K562 (cell line): ENCODE measurements around the gene C4A. TPM values are rescaled to one million over a fixed set of nuclear protein-coding genes. Genes with fewer than 3 reads are reported as not detected.
A peak's percentile ranks its signal among the peaks of the same experiment; 100 is the strongest.

ENCODE experiments used
- CEBPB ChIP-seq: fragments of 450-650 bp; IDR thresholded peaks from 2 replicates; pipeline ENCODE4 v1.6.1; 2016; ENCODE audit warnings: missing genetic modification characterization, missing compliant biosample characterization
- CREB1 ChIP-seq, 2 experiments: sonication (generic) in 1 of 2; formaldehyde crosslinking in 1 of 2; IDR thresholded peaks; 2 replicates each; pipeline versions ENCODE4 v1.6.1 to v1.8.0; 2012 to 2022; ENCODE audit warnings: inconsistent platforms in 1 of 2, mild to moderate bottlenecking in 1 of 2, missing genetic modification reagents in 1 of 2, moderate library complexity in 1 of 2
- ETV1 ChIP-seq: fragments of 450-650 bp; conservative IDR thresholded peaks from 2 replicates; pipeline ENCODE4 v1.6.1; 2016; ENCODE audit warnings: missing genetic modification characterization, control low read depth, low read depth, missing compliant biosample characterization
- FOXK1 ChIP-seq: sonication (generic); formaldehyde crosslinking; IDR thresholded peaks from 2 replicates; pipeline ENCODE4 v1.8.0; 2022; ENCODE audit warnings: missing genetic modification reagents, mild to moderate bottlenecking, borderline replicate concordance
- ILK ChIP-seq: fragments of 450-650 bp; IDR thresholded peaks from 2 replicates; pipeline ENCODE4 v1.6.1; 2016; ENCODE audit warnings: missing genetic modification characterization, low read depth, mild to moderate bottlenecking, missing compliant biosample characterization, moderate library complexity, borderline replicate concordance
- JUN ChIP-seq, 2 experiments: sonication (generic) in 1 of 2; formaldehyde crosslinking in 1 of 2; IDR thresholded peaks; 2 replicates each; pipeline versions ENCODE4 v1.6.1 to v1.8.0; 2012 to 2022; ENCODE audit warnings: borderline replicate concordance in 2 of 2, mild to moderate bottlenecking in 2 of 2, improper control_type of control experiment in 1 of 2, low read depth in 1 of 2, low read length in 1 of 2, missing genetic modification reagents in 1 of 2
- KAT8 ChIP-seq: fragments of 450-650 bp; IDR thresholded peaks from 2 replicates; pipeline ENCODE4 v1.6.1; 2016; ENCODE audit warnings: low read depth, mild to moderate bottlenecking
- NR2F6 ChIP-seq: fragments of 450-650 bp; formaldehyde crosslinking; IDR thresholded peaks from 2 replicates; pipeline ENCODE4 v1.4.0; 2020; ENCODE audit warnings: mild to moderate bottlenecking
- RAD21 ChIP-seq, 2 experiments: fragments of 250-450 bp in 1 of 2; fragments of 450-650 bp in 1 of 2; sonication (Bioruptor Pico) in 1 of 2; formaldehyde crosslinking in 1 of 2; IDR thresholded peaks in 1 of 2; conservative IDR thresholded peaks in 1 of 2; 2 replicates each; pipeline versions ENCODE4 v1.4.0 to v1.8.0; 2020 to 2022; ENCODE audit warnings: mild to moderate bottlenecking in 2 of 2, moderate library complexity in 1 of 2
- RBM17 ChIP-seq: fragments of 200-400 bp; formaldehyde crosslinking; IDR thresholded peaks from 2 replicates; pipeline ENCODE4 v1.6.1; 2017; ENCODE audit warnings: low read depth, mild to moderate bottlenecking, low read length, borderline replicate concordance
- RCOR1 ChIP-seq, 2 experiments: IDR thresholded peaks; 2 replicates each; pipeline ENCODE4 v1.6.1; 2012; ENCODE audit warnings: low read depth in 2 of 2, low read length in 2 of 2, borderline replicate concordance in 1 of 2, improper control_type of control experiment in 1 of 2
- SIRT6 ChIP-seq: IDR thresholded peaks from one replicate; pipeline ENCODE4 v1.6.1; 2012; ENCODE audit warnings: low read depth, mild to moderate bottlenecking, control low read depth, inconsistent platforms, low read length, moderate library complexity
- SMARCE1 ChIP-seq: fragments of 450-650 bp; IDR thresholded peaks from 2 replicates; pipeline ENCODE4 v1.7.1; 2016; ENCODE audit warnings: mild to moderate bottlenecking
- STAG1 ChIP-seq: sonication (generic); formaldehyde crosslinking; IDR thresholded peaks from 2 replicates; pipeline ENCODE4 v1.5.0; 2020; ENCODE audit warnings: missing genetic modification reagents, borderline replicate concordance
- TAL1 ChIP-seq: fragments of 450-650 bp; IDR thresholded peaks from 2 replicates; pipeline ENCODE4 v1.6.1; 2016; ENCODE audit warnings: mild to moderate bottlenecking
- TEAD4 ChIP-seq, 2 experiments: sonication (generic) in 1 of 2; formaldehyde crosslinking in 1 of 2; IDR thresholded peaks; 2 replicates each; pipeline versions ENCODE4 v1.6.1 to v1.8.0; 2012 to 2022; ENCODE audit warnings: borderline replicate concordance in 1 of 2, inconsistent platforms in 1 of 2, low read length in 1 of 2, mild to moderate bottlenecking in 1 of 2, missing genetic modification reagents in 1 of 2
- ZC3H11A ChIP-seq: IDR thresholded peaks from 2 replicates; pipeline ENCODE4 v1.6.1; 2012; ENCODE audit warnings: low read depth, low read length, improper control_type of control experiment
- ZNF324 ChIP-seq: fragments of 250-450 bp; sonication (Bioruptor Pico); IDR thresholded peaks from 2 replicates; pipeline ENCODE4 v1.4.0; 2020; ENCODE audit warnings: mild to moderate bottlenecking
- ZSCAN32 ChIP-seq: fragments of 450-650 bp; formaldehyde crosslinking; IDR thresholded peaks from 2 replicates; pipeline ENCODE4 v1.4.0; 2020; ENCODE audit warnings: mild to moderate bottlenecking, moderate library complexity
- polyA plus RNA-seq, 8 experiments: library from polyadenylated mRNA; depleted of rRNA in 4 of 8; stranded (reverse) in 5 of 8; unstranded in 3 of 8; fragments of >200 nt; fragmentation: Nextera tagmentation in 2 of 8; fragmentation: Illumina TruSeq in 1 of 8; extraction: Ambion mirVana in 2 of 8; extraction: Trizol in 1 of 8; gene quantifications; 2 replicates each; pipeline versions ENCODE4 v1.2.1 to v1.2.3, GENCODE V29; 2011 to 2014; ENCODE audit warnings: inconsistent platforms in 1 of 8, missing spikeins in 1 of 8
- total RNA-seq, 7 experiments: library from RNA; depleted of rRNA in 6 of 7; stranded (reverse); fragments of >200 nt in 6 of 7; fragmentation: Illumina TruSeq in 2 of 7; extraction: Trizol in 2 of 7; gene quantifications; 2 replicates each; pipeline versions ENCODE4 v1.2.1 to v1.2.3, GENCODE V29; 2011 to 2021; ENCODE audit warnings: low replicate concordance in 1 of 7
- TF ChIP-seq, protein P1 (sequence below): fragments of 250-450 bp; sonication (Bioruptor Pico); IDR thresholded peaks from 2 replicates; pipeline ENCODE4 v1.4.0; 2020; ENCODE audit warnings: borderline replicate concordance
- TF ChIP-seq, protein P2 (sequence below): fragments of 450-650 bp; formaldehyde crosslinking; conservative IDR thresholded peaks from 2 replicates; pipeline ENCODE4 v1.4.0; 2022; ENCODE audit warnings: mild to moderate bottlenecking, missing genetic modification characterization
- TF ChIP-seq, protein P3 (sequence below): sonication (generic); IDR thresholded peaks from 2 replicates; pipeline ENCODE4 v1.6.1; 2016
- TF ChIP-seq, protein P4 (sequence below): fragments of 250-450 bp; sonication (Bioruptor Pico); IDR thresholded peaks from 2 replicates; pipeline ENCODE4 v1.8.0; 2022; ENCODE audit warnings: inconsistent platforms, mild to moderate bottlenecking, moderate library complexity, borderline replicate concordance

C4A gene
- total and polyA plus RNA-seq, 9 of the 15 experiments (the other 6 are each of a cell fraction or from before 2014, with no cell fraction given) = 0.27 to 7.6 (median 5.0) TPM

DNA sequence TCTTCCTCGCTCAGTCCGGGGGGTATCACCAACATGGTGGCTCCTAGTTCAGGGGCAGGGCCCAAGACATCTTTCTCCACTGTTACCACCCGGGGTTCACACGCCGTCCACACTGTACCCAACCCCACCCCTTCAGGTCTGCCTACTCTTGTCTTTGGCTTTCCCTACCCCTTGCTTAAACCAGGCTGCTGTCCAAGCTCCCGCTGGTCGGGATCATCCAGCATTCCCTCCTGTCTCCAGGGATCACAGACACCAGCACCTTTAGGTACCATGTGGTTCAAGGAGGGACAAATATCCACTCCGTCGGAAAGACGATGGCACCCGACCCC lies 23.5 kb upstream of the C4A start (continued):
- TF ChIP-seq, protein P1, sequence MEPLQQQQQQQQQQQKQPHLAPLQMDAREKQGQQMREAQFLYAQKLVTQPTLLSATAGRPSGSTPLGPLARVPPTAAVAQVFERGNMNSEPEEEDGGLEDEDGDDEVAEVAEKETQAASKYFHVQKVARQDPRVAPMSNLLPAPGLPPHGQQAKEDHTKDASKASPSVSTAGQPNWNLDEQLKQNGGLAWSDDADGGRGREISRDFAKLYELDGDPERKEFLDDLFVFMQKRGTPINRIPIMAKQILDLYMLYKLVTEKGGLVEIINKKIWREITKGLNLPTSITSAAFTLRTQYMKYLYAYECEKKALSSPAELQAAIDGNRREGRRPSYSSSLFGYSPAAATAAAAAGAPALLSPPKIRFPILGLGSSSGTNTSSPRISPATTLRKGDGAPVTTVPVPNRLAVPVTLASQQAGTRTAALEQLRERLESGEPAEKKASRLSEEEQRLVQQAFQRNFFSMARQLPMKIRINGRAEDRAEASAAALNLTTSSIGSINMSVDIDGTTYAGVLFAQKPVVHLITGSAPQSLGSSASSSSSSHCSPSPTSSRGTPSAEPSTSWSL = 0 out of 2 replicates have a peak, but pooled peaks have one; percentile 56
- TF ChIP-seq CREB1 (IDR thresholded peaks at IDR 0.05) (no peak), CREB1 (CRISPR knock-in tag; IDR thresholded peaks at IDR 0.05) (no peak), TAL1 (0 out of 2 replicates have a peak, but pooled peaks have one; percentile 7), SMARCE1 (0 out of 2 replicates have a peak, but pooled peaks have one; percentile 26), RBM17 (no peak), ZC3H11A (no peak), JUN (IDR thresholded peaks at IDR 0.05; ENCODE audit: borderline replicate concordance, low read depth, low read length) (no peak), JUN (CRISPR knock-in tag; IDR thresholded peaks at IDR 0.05; ENCODE audit: borderline replicate concordance) (peak; percentile 71; the same call in 1 of the 2 replicates), ETV1 (tag) (no peak), FOXK1 (CRISPR knock-in tag) (peak; percentile 78; the same call in 1 of the 2 replicates), CEBPB (no peak), RCOR1 (IDR thresholded peaks at IDR 0.05; ENCODE audit: borderline replicate concordance in 1 of 2, low read depth in 2 of 2, low read length in 2 of 2) (no peak), RAD21 (CRISPR knock-in tag; conservative IDR thresholded peaks at IDR 0.05 in 1 of 2, IDR thresholded peaks at IDR 0.05 in 1 of 2) (0 out of 4 replicates have a peak, but pooled peaks of 1 of the 2 experiments have one; percentile 19), ZNF324 (no peak), STAG1 (CRISPR knock-in tag) (no peak), ILK (tag) (no peak), TEAD4 (IDR thresholded peaks at IDR 0.05; ENCODE audit: low read length) (no peak), TEAD4 (CRISPR knock-in tag; IDR thresholded peaks at IDR 0.05; ENCODE audit: borderline replicate concordance) (peak; percentile 90; the same call in 1 of the 2 replicates), NR2F6 (CRISPR knock-in tag) (peak; percentile 79; the same call in 1 of the 2 replicates), ZSCAN32 (CRISPR knock-in tag) (0 out of 2 replicates have a peak, but pooled peaks have one; percentile 9), SIRT6 (no peak), KAT8 (no peak)
- TF ChIP-seq, protein P2, sequence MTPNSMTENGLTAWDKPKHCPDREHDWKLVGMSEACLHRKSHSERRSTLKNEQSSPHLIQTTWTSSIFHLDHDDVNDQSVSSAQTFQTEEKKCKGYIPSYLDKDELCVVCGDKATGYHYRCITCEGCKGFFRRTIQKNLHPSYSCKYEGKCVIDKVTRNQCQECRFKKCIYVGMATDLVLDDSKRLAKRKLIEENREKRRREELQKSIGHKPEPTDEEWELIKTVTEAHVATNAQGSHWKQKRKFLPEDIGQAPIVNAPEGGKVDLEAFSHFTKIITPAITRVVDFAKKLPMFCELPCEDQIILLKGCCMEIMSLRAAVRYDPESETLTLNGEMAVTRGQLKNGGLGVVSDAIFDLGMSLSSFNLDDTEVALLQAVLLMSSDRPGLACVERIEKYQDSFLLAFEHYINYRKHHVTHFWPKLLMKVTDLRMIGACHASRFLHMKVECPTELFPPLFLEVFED (CRISPR knock-in tag) = peak; percentile 89
- TF ChIP-seq, protein P3, sequence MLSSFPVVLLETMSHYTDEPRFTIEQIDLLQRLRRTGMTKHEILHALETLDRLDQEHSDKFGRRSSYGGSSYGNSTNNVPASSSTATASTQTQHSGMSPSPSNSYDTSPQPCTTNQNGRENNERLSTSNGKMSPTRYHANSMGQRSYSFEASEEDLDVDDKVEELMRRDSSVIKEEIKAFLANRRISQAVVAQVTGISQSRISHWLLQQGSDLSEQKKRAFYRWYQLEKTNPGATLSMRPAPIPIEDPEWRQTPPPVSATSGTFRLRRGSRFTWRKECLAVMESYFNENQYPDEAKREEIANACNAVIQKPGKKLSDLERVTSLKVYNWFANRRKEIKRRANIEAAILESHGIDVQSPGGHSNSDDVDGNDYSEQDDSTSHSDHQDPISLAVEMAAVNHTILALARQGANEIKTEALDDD = no peak
- TF ChIP-seq, protein P4, sequence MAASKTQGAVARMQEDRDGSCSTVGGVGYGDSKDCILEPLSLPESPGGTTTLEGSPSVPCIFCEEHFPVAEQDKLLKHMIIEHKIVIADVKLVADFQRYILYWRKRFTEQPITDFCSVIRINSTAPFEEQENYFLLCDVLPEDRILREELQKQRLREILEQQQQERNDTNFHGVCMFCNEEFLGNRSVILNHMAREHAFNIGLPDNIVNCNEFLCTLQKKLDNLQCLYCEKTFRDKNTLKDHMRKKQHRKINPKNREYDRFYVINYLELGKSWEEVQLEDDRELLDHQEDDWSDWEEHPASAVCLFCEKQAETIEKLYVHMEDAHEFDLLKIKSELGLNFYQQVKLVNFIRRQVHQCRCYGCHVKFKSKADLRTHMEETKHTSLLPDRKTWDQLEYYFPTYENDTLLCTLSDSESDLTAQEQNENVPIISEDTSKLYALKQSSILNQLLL = 0 out of 2 replicates have a peak, but pooled peaks have one; percentile 37
